Skin epidermis (tissue), 12 donors: ENCODE measurements around the gene CBARP.

Source experiments
- H3K27ac ChIP-seq, 21 experiments: fragments of 200-600 bp; sonication (generic) in 11 of 21; one replicate each; pipeline ENCODE4 v1.5.0; 2020; ENCODE audit warnings: mild to moderate bottlenecking in 3 of 21, inconsistent platforms in 2 of 21, moderate library complexity in 2 of 21
- H3K4me3 ChIP-seq, 7 experiments: fragments of 200-600 bp; sonication (generic) in 2 of 7; one replicate each; pipeline ENCODE4 v1.5.0; 2020; ENCODE audit warnings: inconsistent platforms in 2 of 7, mild to moderate bottlenecking in 2 of 7, moderate library complexity in 1 of 7

The CBARP gene

DNA sequence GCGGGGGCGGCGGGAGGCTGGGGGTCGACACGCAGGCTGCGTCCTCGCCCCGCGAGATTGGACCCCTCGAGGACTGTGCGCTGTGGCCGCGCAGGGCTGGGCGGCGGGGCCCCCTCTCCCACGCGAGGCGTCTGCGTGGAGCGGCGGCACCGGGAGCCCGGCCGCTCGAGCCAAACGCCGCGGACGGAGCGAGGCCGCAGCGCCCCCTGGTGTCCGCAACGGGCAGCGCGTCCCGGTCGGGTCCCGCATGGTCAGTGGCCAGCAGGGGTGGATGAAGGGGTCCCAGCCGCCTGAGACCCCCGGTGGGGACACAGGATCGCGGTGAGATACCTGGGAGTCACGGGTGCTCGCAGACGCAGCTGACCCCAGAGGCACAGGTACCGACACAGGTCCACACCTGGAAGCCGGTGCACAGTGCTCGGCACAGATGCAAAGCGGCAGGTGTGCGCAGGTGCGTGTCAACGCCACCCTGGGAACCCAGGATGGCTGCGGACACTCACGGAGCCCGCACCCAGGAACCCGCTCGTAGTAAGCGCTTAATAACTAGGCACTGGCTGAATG lies 29.2 kb upstream of the CBARP start:
- H3K27ac ChIP-seq = peak overlapping the region; percentile 50 to 99 (median 86)
- H3K4me3 ChIP-seq = peak overlapping the region; percentile 32 to 59 (median 51)

DNA sequence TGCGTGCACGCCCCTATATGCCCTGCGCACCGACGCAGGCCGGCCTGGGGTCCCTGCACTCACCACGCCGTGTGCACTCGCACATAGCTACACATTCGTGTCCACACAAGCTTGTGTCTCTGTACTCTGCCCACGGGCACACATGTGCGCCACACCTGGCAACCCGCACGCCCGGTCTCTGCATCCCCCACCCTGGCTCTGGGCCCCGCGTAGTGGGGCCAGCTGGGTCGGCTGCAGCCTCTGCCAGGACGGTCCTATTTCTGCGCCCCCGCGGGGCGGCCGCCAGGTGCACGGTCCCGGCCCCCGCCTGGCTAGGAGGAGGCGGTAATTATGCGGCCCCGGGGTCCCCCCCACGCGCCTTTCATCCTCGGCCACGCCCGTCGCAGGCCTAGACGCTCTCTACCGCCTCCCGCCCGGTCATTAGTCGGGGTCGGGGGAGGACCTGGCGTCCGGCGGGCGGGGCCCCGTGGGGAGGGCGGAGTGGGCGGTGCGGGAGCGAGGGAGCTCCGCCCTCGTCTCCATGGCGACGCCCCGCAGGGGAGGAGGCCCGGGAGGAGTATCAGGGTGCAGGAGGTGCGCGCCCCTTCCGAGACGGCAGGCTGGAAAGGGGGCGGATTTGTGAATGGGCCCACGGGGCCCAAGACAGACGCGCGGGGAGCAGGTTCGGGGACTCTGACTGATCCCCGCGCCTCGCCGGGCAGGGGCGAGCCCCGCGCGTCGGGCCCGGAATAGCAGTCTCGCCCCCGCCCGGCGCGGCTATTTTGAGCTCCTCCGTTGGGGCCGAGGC lies 28.5 kb upstream of the CBARP start:
- peak overlapping the region; percentile 32 to 59 (median 51) for H3K4me3 ChIP-seq

DNA sequence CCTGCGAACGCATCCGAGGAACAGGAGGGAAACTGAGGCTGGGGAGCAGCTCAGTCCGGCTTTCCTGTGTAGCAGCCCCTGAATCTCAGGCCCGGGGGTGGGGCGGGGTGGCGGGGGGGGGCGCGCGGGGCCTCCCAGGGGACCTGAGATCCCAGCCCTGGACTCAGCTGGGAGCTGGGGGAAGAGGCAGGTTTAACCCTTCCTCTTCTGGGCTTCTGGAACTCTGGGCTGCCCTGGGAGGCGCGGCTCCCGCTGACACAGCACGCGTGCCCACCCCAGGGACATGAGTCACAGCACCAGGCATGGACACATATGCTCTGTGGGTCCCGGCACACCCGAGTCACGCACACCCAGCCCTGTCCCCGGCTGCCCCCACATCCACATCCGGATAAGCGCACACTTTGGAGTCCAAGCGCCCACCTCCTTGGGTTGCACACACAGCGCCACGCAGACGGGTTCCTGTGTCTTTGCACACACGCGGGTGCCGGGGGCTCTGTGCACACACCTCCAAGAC lies 27.9 kb upstream of the CBARP start:
- H3K4me3 ChIP-seq = peak overlapping the region; percentile 32 to 59 (median 51)
- peak overlapping the region; percentile 29 to 99 (median 86) for H3K27ac ChIP-seq

More for the DNA sequence above, 28.5 kb upstream of the CBARP start:
- H3K27ac ChIP-seq = peak overlapping the region; percentile 50 to 99 (median 86)

DNA sequence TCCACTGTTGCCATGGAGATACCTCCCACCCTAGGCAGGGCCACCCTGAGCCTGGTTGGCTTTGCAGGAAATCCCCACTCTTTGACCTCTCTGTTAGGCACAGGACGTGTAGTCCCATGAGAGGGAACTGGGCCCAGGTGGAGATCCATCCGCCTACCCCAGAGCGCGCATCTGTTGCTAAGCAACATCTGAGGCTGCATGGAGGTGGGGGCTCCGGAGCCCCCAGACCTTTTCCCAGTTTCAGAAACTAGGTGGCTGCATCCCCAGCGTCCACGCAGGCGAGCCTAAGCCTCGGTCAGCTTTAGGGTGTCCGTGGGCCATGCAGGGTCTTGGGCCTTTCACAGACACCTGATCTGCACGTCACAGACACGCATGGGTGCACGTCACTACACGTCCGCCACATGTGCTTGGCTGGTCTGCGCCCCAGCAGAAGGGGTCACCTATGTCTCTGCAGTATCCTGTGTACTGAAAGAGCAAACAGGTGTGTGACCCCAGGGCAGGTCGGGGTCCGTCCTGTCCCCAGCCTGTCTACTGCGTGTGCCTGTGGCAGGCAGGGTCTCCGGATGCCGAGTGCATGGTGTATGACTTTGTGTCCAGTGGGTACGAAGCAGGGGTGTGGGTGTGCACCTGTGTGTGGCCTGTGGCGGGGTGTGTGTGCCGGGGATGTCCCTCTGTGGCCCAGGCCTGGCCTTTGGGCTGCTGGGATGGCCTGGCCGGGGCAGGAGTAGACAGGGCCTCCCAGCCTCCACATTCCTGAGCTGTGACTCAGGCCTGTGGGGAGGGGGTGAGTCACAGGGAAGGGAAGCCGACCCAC lies 27.2 kb upstream of the CBARP start:
- Histone ChIP-seq H3K27ac (peak overlapping the region in 20 of 21 experiments; percentile 71 to 99 (median 86)), H3K4me3 (no peak overlapping the region)

DNA sequence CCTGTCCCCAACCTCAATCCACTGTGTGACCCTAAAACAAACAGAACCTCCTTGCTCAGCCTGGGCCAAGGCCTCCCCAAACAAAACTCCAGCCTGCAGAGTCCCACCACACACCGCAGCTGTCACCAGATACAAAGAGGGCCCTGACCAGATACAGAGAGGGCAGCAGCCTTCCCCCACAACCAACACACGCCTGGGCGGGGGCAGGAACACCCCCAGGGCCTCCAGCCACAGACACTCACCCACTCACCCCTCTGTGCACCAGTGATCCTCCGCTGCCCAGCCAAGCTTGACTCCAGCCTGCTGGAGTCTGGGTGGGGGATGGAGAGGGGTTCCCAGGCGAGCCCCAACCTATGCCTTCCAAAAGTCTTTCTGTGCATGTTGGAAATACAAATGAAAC lies 25.4 kb upstream of the CBARP start:
- H3K27ac ChIP-seq = peak overlapping the region in 19 of 21 experiments; percentile 87 to 99 (median 95)
- no peak overlapping the region for H3K4me3 ChIP-seq

DNA sequence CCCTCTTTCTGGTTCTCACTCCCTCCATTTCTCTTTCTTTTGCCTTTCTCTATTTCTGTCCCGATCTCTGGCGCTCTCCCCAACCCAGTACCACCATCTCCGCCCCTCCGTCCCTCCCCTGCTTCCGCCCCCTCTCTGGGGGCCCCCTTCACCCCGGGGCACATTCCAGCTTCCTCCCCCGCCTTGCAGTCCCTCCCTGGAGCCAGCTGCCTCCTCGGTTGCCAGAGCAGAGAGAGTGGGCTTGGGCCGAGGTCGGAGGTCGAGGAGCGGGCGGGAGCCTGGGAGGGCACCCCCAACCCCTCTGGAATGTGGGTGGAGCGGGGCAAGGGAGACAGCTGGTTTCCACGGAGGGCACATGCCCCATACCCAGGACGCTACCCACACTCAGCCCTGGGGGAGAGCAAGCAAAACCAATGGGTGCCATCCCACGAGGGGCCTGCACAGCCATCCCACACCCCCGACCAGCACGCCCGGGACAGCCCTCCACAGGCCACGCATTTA lies 24.9 kb upstream of the CBARP start:
- Histone ChIP-seq H3K27ac (peak overlapping the region; percentile 73 to 99 (median 95)), H3K4me3 (peak overlapping the region; percentile 49 to 72 (median 55))

DNA sequence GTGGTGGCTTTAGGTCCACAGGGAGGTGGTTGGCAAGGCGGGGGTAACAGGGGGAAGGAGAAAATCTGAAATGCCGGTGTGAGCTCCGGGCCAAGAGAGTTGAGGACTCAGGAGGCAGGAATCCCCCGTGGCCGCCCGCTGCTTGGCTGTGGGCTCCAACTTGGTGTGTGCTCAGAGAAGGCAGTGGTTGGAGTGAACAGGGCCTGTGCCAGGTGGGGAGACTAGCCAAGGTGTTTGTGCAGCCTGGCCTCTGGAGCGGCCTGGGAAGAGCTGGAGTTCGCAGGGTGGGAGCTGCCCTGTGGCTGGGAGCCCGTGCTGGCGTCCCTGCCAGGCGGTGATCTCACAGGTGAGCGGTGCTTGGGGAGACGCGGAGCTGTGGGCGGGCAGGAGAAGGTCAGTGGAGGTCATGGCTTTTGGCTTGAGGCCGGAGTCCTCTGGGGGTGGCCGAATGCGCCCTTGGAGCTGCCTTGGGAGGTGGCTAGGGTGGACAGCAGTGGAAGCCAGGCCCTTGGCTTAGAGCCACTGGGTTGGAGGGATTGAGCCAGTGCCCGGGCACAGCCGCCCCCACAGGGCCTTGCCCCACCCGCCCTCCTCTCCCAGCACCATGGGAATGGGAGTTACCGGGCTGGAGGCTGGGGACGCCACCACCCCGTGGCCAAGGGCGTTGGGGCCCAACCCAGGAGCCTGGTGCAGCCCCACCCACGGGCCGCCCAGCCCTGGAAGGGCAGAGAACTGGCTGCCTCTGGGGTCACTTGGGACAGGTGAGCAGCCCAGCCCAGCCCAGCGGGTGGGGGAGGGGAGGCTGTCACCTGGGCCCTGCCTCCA lies 24.2 kb upstream of the CBARP start:
- peak overlapping the region; percentile 73 to 99 (median 95) for H3K27ac ChIP-seq
- H3K4me3 ChIP-seq = peak overlapping the region; percentile 49 to 72 (median 55)

DNA sequence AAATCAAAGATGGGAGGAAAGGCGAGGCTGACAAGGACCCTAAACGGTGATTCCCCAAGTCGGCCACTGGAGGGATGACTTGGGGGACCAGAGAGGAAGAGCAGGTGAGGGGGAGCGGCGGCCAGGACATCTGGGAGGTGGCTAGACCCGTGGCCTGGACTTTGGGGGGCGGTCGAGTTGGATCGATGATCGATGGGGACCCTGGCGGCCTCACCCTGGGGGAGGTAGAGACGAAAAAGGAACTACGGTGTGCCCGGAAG lies 23.7 kb upstream of the CBARP start:
- Histone ChIP-seq H3K4me3 (peak overlapping the region; percentile 49 to 72 (median 55)), H3K27ac (peak overlapping the region; percentile 73 to 99 (median 95))

DNA sequence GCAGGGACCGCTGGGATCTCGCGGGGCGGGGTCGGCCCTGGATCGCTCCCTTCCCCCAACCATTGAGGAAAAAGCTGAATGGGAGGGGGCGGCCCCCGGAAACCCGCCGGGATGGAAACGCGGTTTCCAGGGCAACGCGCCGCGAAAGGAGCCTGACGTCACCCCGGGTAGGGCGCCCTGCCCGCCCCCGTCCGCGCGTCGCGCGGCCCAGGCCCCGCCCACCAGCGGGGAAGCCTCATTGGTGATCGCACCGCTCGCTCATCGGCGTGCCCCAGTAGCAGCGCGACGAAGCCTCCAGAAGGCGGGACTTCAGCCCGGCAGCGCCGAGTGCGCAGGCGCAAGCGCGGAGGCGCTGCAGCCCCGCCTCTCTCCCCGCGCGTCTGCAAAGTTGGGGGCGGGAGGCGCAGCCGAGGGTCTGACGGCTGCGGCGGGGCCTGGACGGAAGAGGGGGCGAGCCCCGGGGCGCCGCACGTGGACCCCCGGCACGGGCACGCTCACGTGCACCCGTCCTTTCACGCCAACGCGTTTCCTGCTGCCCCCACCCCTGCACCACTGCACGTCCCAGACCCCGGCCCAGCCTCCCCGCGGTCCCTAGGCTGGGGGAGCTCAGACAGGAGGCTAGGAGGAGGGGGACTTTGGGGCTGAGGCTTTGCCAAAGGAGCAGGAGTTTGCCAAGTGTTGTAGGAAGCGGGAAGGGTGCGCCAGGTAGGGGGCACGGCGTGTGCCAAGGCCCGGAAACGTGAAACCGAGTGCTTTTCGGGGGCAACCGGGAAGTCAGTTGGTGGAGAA lies 23.1 kb upstream of the CBARP start:
- H3K4me3 ChIP-seq = peak overlapping the region; percentile 49 to 72 (median 55)
- peak overlapping the region; percentile 73 to 99 (median 95) for H3K27ac ChIP-seq

DNA sequence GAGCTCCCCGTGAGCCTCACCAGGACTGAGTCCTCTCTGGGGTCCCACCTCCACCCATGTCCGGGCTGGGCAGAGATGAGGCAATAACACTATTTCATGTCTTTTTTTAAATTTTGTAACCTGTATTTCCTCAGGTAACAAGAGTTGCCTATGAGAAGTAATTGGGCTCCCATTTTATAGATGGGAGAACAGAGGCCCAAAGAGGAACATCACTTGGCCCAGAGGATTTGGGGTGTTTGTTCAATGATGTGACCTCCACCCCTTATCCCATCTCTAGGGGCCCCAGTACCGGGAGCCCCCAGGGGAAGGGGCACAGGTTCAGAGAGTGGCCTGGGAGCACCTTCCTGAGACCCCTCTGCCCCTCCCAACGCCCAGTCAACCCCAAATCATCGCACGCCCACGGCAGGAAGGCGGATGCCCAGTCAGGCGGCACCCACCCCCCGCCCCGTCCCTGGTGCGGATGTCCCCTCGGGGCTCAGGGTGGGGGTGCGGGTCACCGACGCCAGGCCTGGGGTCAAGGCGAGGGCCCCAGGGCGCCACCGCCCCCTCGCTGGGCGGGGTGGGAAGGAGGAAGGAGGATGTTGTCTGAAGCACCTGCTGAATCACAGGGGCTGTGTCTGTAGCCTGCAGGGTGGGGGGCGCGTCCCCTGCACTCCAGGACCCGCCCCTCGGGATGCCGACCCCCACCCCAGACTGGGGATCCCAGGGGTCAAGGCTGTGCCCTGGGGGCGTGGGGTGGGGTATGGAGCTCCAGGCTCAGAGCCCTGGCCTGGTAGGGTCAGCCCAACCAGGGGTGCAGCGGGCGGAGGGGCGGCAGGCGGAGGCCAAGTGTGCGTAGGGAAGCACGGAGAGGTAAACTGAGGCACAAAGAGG lies 22.3 kb upstream of the CBARP start:
- Histone ChIP-seq H3K4me3 (peak overlapping the region; percentile 20 to 70 (median 53)), H3K27ac (peak overlapping the region; percentile 53 to 99 (median 95))

DNA sequence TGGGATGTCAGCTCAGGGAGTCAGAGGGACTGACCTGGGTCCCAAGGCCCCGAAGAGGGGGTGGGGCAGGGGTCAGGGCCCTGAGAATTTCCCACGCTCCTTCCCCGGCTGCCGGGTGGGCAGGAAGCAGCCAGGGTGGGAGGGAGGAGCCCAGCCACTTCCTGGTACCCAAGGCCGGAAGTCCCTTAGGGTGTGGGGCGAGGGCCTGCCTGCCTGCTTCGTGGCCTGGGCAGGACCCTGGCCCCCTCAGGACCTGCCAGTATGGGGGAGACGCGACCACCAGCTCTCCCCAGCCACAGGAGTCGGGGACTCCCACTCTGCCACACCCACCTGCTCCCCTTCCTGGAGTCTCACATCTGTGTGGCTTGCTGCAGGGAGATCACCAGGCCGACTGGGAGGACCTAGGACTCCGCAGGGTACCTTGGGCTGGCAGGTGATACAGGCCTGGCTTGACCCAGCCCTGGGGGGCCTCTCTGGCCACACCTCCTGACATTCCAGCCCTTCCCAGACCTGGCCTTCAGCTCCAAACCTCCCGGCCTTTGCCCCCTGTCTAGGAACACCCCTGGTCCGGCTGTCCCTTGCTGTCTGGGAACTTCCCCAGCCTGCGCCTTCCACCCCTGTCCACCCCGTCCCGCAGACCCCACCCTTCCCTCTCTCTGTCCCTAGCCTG lies 21.5 kb upstream of the CBARP start:
- H3K4me3 ChIP-seq = peak overlapping the region in 6 of 7 experiments; percentile 13 to 29 (median 18)

DNA sequence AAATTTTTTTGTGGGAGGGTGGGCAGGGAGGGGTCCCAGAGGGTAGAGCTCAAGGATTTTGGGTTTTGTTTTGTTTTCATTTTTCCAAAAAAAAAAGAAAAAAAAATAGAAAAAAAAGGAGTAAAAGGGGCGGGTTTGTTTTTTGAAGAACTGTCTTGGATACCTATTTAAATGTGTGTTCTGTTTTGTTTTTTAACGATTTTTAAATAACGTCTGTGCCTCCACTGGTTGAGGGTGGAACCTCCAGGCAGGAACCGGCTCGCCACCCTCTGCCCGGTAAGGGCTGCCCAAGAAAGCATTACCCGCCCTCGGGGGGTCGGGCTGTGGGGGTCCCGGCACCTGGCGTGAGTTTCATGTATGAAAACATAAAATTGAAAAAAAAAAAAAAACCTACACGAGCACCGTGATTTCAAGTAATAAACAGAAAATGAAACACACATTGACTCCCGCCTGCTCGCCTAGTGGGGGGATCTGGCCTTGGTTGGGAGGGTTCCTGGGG lies 21.0 kb upstream of the CBARP start:
- H3K27ac ChIP-seq = peak overlapping the region; percentile 53 to 99 (median 95)
- peak overlapping the region in 6 of 7 experiments; percentile 13 to 29 (median 18) for H3K4me3 ChIP-seq

More for the DNA sequence above, 21.5 kb upstream of the CBARP start:
- H3K27ac ChIP-seq = peak overlapping the region; percentile 53 to 99 (median 95)

DNA sequence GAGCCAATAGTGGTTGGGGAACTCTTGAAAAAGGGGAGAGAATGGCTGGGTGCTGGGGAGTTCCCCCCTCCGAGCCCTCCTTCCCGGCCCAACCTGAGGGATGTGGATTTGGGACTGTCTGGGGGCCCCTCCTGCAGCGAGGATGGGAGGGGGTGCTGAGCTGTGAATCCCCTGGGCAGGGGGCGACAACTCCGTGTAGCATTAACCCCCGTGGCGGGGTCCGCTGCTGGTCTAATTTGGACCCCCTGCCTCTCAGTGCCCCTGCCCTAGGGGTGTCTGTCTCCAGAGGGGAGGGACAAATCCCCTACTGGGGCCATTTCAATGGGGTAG lies 20.3 kb upstream of the CBARP start:
- H3K27ac ChIP-seq = peak overlapping the region in 20 of 21 experiments; percentile 87 to 99 (median 95)
- H3K4me3 ChIP-seq = peak overlapping the region in 1 of 7 experiments; percentile 27

DNA sequence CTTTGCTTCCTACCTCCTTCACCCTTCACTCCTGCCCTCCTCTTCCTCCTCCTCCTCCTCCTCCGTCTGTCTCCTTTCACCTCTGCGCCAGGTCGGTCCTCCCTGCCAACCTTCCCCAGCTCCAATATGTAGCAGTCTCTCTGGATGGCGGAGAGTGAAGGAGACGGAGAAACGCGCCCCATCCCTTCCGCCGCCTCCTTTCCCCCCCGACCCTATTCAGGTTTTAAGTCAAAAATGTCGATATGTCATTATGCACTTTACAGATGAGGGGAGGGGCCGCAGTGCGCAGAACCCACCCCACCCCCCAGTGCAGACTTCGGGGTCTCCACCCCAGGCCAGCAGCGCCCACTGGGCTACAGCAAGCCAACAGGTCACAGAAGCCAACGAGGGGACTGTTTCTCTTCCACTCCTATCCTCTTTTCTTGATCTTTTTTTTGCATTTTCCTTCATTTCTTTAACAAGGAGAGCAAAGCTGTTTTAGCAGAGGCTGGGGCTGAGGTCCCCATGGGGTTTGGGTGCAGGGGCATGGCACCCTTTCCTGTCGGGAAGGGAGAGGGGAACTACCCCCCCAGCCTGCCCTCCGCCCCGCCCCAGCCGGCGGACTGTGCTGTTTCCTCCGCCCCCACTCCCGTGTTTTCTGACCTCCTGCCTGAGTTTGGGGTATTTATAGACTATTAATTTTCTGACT lies 19.8 kb upstream of the CBARP start:
- Histone ChIP-seq H3K27ac (peak overlapping the region in 19 of 21 experiments; percentile 21 to 99 (median 95)), H3K4me3 (no peak overlapping the region)

DNA sequence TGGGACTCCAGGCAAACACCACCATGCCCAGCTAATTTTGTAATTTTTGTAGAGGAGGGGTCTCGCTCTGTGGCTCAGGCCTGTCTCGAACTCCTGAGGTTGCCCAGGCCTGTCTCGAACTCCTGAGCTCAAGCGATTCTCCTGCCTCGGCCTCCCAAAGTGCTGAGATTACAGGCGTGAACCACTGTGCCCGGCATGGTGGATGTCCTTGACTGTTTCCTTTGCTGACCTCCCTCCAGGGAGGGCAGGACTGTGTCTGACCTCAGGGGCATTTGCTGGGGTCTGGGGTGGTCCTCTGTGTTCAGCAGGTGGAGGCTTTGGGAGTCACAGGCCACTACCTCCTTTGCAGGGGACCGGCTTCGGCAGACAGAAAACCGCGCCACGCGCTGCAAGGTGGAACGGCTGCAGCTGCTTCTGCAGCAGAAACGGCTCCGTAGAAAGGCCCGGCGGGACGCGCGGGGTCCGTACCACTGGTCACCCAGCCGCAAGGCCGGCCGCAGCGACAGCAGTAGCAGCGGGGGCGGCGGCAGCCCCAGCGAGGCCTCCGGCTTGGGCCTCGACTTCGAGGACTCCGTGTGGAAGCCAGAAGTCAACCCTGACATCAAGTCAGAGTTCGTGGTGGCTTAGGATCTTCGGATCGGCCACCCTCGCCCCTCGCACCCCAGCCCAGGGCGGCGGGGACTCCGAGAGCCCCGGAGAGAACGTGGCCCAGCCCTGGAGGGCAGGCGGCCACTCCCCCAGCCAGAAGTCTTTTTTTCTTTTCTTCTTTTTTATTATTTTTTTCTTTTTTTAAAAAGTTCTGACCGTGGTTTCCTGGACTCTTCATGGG lies 19.1 kb upstream of the CBARP start:
- Histone ChIP-seq H3K4me3 (no peak overlapping the region), H3K27ac (peak overlapping the region in 16 of 21 experiments; percentile 2 to 99 (median 94))
